H1 (cell line): ENCODE measurements around the gene ST8SIA2. TPM values are rescaled to one million over a fixed set of nuclear protein-coding genes. Genes with fewer than 3 reads are reported as not detected.

Experiments used
- ATF2 ChIP-seq: IDR thresholded peaks from 2 replicates; pipeline ENCODE4 v1.6.1; 2012; ENCODE audit warnings: low read length, inconsistent platforms
- HDAC6 ChIP-seq: IDR thresholded peaks from one replicate; pipeline ENCODE4 v1.7.1; 2012; ENCODE audit warnings: low read depth, mild to moderate bottlenecking, inconsistent platforms, low read length, moderate library complexity
- polyA plus RNA-seq, 7 experiments: library from polyadenylated mRNA; depleted of rRNA in 3 of 7; stranded (reverse) in 5 of 7; unstranded in 2 of 7; fragments of >200 nt in 5 of 7; fragments of 200-250 nt in 2 of 7; gene quantifications; 1 replicate in 5 of 7; 2 replicates in 1 of 7; 4 replicates in 1 of 7; pipeline versions ENCODE4 v1.2.1 to v1.2.3, GENCODE V29; 2011 to 2013; ENCODE audit warnings: missing spikeins in 2 of 7, mixed read lengths in 2 of 7
- total RNA-seq: library from RNA; stranded (reverse); fragmentation: NEBNext Ultra II Directional; extraction: Animal tissue kit (Norgen Biotek cat#: 25700); gene quantifications from 2 replicates; pipeline ENCODE4 v1.2.1, GENCODE V29; 2021

ST8SIA2 gene
- total and polyA plus RNA-seq, 2 of the 8 experiments (the other 6 are each of a cell fraction or from before 2014, with no cell fraction given) = 3.0 to 4.5 TPM

GRCh38 chr15:92467245-92467644 is 73.6 kb downstream of the ST8SIA2 start (continued):
- no peak for TF ChIP-seq ATF2
- no peak for TF ChIP-seq HDAC6
